DND-41 (cell line): ENCODE measurements around the gene IL4I1.
A peak's percentile ranks its signal among the peaks of the same experiment; 100 is the strongest.

Experiments
- ATAC-seq: fragments of 200-7000 bp; cut with Tn5 transposase; 3 replicates; pipeline ENCODE4 v1.9.1; 2021; ENCODE audit warnings: low read depth; ENCODE audit not compliant: insufficient read depth
- DNase-seq: peaks from one replicate; pipeline ENCODE4 v3.0.0-alpha.2; 2020
- H2AFZ ChIP-seq: 2 replicates; pipeline ENCODE4 v1.6.0; 2012; ENCODE audit warnings: low read depth, low read length
- H3K27ac ChIP-seq: 2 replicates; pipeline ENCODE4 v1.5.1; 2012; ENCODE audit warnings: low read length, inconsistent platforms
- H3K27me3 ChIP-seq: fragments of 200-600 bp; sonication (generic); 2 replicates; pipeline ENCODE4 v1.6.0; 2012; ENCODE audit warnings: low read length, mild to moderate bottlenecking, inconsistent platforms; ENCODE audit not compliant: insufficient read depth, poor library complexity
- H3K36me3 ChIP-seq: 2 replicates; pipeline ENCODE4 v1.5.1; 2012; ENCODE audit warnings: low read length, inconsistent platforms; ENCODE audit not compliant: insufficient read depth
- H3K4me1 ChIP-seq: 2 replicates; pipeline ENCODE4 v1.5.1; 2012; ENCODE audit warnings: mild to moderate bottlenecking, low read length; ENCODE audit not compliant: insufficient read depth
- H3K4me2 ChIP-seq: 2 replicates; pipeline ENCODE4 v1.6.0; 2012; ENCODE audit warnings: mild to moderate bottlenecking, moderate library complexity, low read length, inconsistent platforms; ENCODE audit not compliant: insufficient read depth
- H3K4me3 ChIP-seq, 2 experiments: fragments of 200-600 bp in 1 of 2; shearing (Covaris generic) in 1 of 2; 2 replicates each; pipeline ENCODE4 v1.5.1; 2012 to 2016; ENCODE audit warnings: inconsistent platforms in 2 of 2, low read length in 2 of 2, mild to moderate bottlenecking in 2 of 2, low read depth in 1 of 2, moderate library complexity in 1 of 2
- H3K79me2 ChIP-seq: 2 replicates; pipeline ENCODE4 v1.6.0; 2012; ENCODE audit warnings: low read length, inconsistent platforms; ENCODE audit not compliant: insufficient read depth
- H3K9ac ChIP-seq: 2 replicates; pipeline ENCODE4 v1.6.0; 2012; ENCODE audit warnings: low read depth, mild to moderate bottlenecking, inconsistent platforms, low read length, moderate library complexity
- H3K9me3 ChIP-seq: 2 replicates; pipeline ENCODE4 v1.5.1; 2012; ENCODE audit warnings: low read length, moderate library complexity, mild to moderate bottlenecking, inconsistent platforms; ENCODE audit not compliant: insufficient read depth, severe bottlenecking
- H4K20me1 ChIP-seq: 2 replicates; pipeline ENCODE4 v1.6.0; 2012; ENCODE audit warnings: low read length; ENCODE audit not compliant: insufficient read depth
- EZH2 ChIP-seq: IDR thresholded peaks from 3 replicates; pipeline ENCODE4 v1.6.1; 2012; ENCODE audit warnings: borderline replicate concordance, low read depth, mild to moderate bottlenecking, moderate library complexity, low read length, inconsistent platforms; ENCODE audit not compliant: severe bottlenecking
- TF ChIP-seq, protein P1 (sequence below): IDR thresholded peaks from 2 replicates; pipeline ENCODE4 v1.5.1; 2012; ENCODE audit warnings: borderline replicate concordance, low read length, moderate library complexity, mild to moderate bottlenecking; ENCODE audit not compliant: poor library complexity, severe bottlenecking; ENCODE audit errors: extremely low read depth

Gene IL4I1

DNA sequence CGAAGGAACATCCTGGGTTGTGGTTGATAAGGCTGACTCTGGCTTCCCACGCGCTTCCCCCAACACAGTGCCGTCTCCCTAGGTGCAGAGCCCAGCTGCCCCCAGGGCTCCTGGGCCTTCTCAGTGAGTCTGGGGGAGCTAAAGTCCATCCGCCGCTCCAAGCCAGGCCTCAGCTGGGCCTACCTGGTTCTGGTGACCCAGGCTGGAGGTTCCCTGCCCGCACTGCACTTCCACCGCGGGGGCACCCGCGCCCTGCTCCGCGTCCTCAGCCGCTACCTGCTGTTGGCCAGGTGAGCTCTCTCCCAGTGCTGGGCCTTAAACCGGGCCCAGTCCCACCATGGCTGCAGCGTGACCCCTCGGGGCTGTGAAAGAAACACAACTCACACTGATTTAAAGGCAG is 15.5 kb downstream of the IL4I1 start:
- no peak overlapping the region for H3K27ac ChIP-seq
- peaks cover 18% of the 10 kb centered on the region for H3K4me1 ChIP-seq
- no peaks in the 10 kb centered on the region for H3K9me3 ChIP-seq
- ATAC-seq (no peak), DNase-seq (no peak)
- H3K4me3 ChIP-seq: no peak overlapping the region
- no peak for TF ChIP-seq EZH2
- H4K20me1 ChIP-seq: no peaks in the 10 kb centered on the region; the same call in 1 of the 2 replicates
- H3K79me2 ChIP-seq: peaks cover 15% of the 10 kb centered on the region
- no peak overlapping the region for H3K4me2 ChIP-seq
- no peak overlapping the region for H2AFZ ChIP-seq
- no peak overlapping the region for H3K9ac ChIP-seq
- peaks cover 61% of the 10 kb centered on the region for H3K36me3 ChIP-seq
- H3K27me3 ChIP-seq: no peaks in the 10 kb centered on the region

DNA sequence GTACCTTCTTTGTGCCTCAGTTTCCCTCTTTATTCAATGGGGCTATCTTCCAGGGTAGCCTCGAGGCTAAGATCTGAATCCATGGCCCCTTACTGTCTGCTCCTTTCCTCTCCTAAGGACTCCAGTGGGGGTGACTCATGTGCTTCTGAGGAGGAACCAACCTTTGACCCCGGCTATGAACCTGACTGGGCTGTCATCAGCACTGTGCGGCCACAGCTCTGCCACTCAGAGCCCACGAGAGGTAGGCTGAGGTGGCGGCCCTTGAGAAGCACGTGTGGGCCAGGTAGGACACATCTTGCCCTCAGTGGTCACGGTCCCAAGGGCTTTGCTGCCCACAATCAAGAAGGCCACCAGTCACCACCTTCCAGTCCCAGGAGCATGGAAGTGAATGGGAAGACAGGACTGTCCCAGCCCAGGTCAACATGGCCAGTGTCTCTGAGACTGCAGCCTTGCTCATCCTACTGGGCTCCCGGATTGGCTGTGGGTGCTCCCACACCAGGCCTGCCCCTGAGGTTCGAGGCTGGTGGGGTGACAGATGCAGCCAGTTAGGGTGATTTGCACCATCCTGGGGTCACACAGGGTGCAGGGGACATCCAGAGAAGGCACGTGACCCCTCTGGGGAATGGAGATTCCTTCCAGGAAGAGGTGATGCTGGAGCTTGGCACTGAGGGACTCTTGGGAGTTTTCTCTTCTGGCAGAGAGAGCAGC is 16.4 kb downstream of the IL4I1 start:
- Histone ChIP-seq H2AFZ (no peak overlapping the region), H3K36me3 (peaks cover 61% of the 10 kb centered on the region), H3K9ac (no peak overlapping the region), H3K27ac (no peak overlapping the region), H3K27me3 (no peaks in the 10 kb centered on the region), H4K20me1 (no peaks in the 10 kb centered on the region; the same call in 1 of the 2 replicates), H3K4me1 (peaks cover 24% of the 10 kb centered on the region), H3K9me3 (no peaks in the 10 kb centered on the region), H3K4me3 (no peak overlapping the region), H3K4me2 (no peak overlapping the region), H3K79me2 (peaks cover 24% of the 10 kb centered on the region)
- ATAC-seq: no peak
- no peak for DNase-seq
- no peak for TF ChIP-seq EZH2
- TF ChIP-seq, protein P1, sequence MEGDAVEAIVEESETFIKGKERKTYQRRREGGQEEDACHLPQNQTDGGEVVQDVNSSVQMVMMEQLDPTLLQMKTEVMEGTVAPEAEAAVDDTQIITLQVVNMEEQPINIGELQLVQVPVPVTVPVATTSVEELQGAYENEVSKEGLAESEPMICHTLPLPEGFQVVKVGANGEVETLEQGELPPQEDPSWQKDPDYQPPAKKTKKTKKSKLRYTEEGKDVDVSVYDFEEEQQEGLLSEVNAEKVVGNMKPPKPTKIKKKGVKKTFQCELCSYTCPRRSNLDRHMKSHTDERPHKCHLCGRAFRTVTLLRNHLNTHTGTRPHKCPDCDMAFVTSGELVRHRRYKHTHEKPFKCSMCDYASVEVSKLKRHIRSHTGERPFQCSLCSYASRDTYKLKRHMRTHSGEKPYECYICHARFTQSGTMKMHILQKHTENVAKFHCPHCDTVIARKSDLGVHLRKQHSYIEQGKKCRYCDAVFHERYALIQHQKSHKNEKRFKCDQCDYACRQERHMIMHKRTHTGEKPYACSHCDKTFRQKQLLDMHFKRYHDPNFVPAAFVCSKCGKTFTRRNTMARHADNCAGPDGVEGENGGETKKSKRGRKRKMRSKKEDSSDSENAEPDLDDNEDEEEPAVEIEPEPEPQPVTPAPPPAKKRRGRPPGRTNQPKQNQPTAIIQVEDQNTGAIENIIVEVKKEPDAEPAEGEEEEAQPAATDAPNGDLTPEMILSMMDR: no peak

DNA sequence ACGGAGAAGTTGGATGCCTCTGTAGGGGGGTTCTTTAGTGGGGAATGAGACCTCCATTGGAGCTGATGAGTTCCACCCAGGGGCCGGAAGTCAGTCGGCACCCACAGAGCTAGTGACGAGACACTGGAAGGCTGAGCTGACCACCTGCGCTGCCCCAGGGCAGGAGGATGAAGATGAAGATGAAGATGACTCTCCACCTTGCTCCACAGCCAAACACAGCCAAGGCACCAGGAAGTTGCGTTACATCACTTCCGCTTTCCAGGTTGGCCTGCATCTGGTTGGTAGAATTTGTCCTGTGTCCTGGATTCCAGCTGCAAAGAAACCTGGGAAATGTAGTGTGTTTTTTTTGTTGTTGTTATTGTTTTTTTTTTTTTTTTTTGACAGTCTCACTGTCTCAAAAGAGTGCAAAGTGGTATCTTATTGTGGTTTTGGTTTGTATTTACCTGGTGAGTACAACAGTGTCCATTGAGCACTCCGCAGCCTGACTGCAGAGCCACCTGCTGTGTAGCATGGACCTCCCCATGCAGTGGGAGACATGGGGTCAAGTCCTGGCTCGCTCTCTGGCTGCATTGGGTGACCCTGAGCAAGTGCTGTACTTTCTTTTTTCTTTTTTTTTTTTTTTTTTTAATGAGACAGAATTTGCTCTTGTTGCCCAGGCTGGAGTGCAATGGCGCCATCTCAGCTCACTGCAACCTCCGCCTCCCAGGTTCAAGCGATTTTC is 17.3 kb downstream of the IL4I1 start:
- peaks cover 33% of the 10 kb centered on the region for H3K4me1 ChIP-seq
- TF ChIP-seq, protein P1: no peak
- TF ChIP-seq EZH2: no peak
- peak overlapping the region; percentile 98 for H3K4me2 ChIP-seq
- DNase-seq (no peak), ATAC-seq (no peak)
- H2AFZ ChIP-seq: no peak overlapping the region
- no peaks in the 10 kb centered on the region; the same call in 1 of the 2 replicates for H4K20me1 ChIP-seq
- H3K4me3 ChIP-seq: no peak overlapping the region
- H3K79me2 ChIP-seq: peaks cover 33% of the 10 kb centered on the region
- H3K36me3 ChIP-seq: peaks cover 59% of the 10 kb centered on the region
- H3K9me3 ChIP-seq: no peaks in the 10 kb centered on the region
- no peak overlapping the region for H3K9ac ChIP-seq
- no peaks in the 10 kb centered on the region for H3K27me3 ChIP-seq
- H3K27ac ChIP-seq: no peak overlapping the region

DNA sequence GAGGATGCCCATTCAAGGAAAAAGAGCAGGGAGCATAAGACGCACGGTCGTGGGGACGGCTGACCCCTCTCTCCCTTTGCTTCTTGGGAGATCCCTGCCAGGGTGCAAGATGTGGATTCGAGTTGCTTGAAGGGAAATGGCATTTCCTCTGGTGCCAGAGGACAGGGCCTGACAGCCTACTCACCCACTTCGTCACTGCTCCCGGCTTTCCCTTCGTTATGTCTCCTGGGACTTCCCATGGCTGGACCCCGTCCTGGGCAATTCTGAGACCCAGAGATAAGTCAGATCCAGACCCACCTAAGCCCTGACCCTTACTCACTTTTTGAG is 18.0 kb downstream of the IL4I1 start:
- Histone ChIP-seq H2AFZ (no peak overlapping the region), H3K9me3 (no peaks in the 10 kb centered on the region), H3K9ac (peak overlapping the region; percentile 93; the same call in 1 of the 2 replicates), H3K4me1 (peaks cover 35% of the 10 kb centered on the region), H4K20me1 (no peaks in the 10 kb centered on the region; the same call in 1 of the 2 replicates), H3K27me3 (no peaks in the 10 kb centered on the region), H3K79me2 (peaks cover 39% of the 10 kb centered on the region), H3K36me3 (peaks cover 54% of the 10 kb centered on the region), H3K4me3 (peak overlapping the region in 1 of 2 experiments; percentile 86; a peak in 2 of 4 replicates), H3K27ac (peak overlapping the region; percentile 99), H3K4me2 (peak overlapping the region; percentile 98)
- no peak for TF ChIP-seq EZH2
- TF ChIP-seq, protein P1: no peak
- ATAC-seq (no peak), DNase-seq (no peak)
